Measurements from ENCODE around the gene AGAP2.

The AGAP2 gene

DNA sequence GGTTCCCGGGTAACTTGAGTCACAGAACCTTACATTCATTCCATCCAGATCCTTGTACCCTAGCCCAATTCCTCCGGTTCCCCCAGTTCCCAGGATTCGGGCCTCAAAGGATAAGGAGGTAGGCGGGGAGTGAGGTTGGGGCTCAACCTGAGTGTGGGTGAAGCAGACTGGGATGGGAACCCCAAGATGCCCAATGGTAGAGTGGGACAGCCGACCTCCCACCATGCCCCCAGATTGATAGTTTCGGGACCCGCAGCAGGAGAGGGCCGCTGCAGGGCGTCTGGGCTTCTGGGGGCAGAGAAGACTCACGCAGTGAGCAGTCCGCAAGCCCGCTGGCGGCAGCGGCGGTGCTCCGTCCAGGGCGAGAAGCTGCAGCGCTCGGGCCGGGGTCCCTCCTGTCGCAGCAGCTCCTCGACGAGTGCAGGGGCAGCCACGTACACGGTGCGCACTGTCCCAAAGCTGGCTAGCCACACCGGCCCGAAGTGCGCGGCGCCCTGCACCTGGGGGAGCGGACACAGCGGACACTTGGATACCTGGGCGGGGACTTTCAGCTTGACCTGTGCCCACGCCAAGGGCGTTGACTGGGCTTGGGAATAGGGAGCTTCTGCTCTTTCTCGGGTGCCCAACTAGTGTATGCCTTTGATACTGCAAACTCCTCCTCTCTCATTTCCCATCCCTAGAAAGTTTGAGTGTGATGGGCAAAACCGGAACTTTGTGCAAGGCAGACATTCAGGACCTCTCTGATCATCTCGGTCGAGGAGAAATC is 27.3 kb upstream of the AGAP2 start:
- H3K36me3 ChIP-seq (ENCODE audit: control insufficient read depth in 2 of 2, insufficient read depth in 1 of 2, low read length in 2 of 2), result peaks cover 0 to 35% of the 10 kb centered on the region in 2 experiments; a peak in 2 of 3 replicates
- H3K4me3 ChIP-seq (ENCODE audit: low read depth, low read length), result peak overlapping the region; percentile 24
- CTCF ChIA-PET, result interaction anchor here (0.5 to 3.8 kb wide), 8 partner anchors 10 to 173 kb away, joined by 3 to 26 read pairs (median 4); partner anchors contain the start of genes MARCHF9 and TSFM
- peaks cover 15% of the 10 kb centered on the region for H3K4me1 ChIP-seq (ENCODE audit: control insufficient read depth, insufficient read depth, low read length)
- POLR2A ChIA-PET, result interaction anchor here (0.7 to 2.5 kb wide), 6 partner anchors 9 to 128 kb away, joined by 3 to 8 read pairs (median 4); partner anchors contain the start of genes CDK4 and TSPAN31
- no peaks in the 10 kb centered on the region for H3K9me3 ChIP-seq (ENCODE audit: control insufficient read depth, insufficient read depth, low read depth, low read length)
- H3K27ac ChIP-seq (ENCODE audit: extremely low read depth, low read depth, low read length), result no peak overlapping the region
- peak; percentile 69 for TF ChIP-seq GLIS1 (tag by site-specific recombination; IDR thresholded peaks at IDR 0.05)
- TF ChIP-seq PRDM1 (tag by site-specific recombination; IDR thresholded peaks at IDR 0.05), result no peak
- no peak for TF ChIP-seq ZNF837 (tag by site-specific recombination; IDR thresholded peaks at IDR 0.05)
- TF ChIP-seq ZNF549 (tag by site-specific recombination; IDR thresholded peaks at IDR 0.05), result no peak
- TF ChIP-seq GLIS2 (tag by site-specific recombination; IDR thresholded peaks at IDR 0.05), result peak; percentile 62
- TF ChIP-seq, protein P1, sequence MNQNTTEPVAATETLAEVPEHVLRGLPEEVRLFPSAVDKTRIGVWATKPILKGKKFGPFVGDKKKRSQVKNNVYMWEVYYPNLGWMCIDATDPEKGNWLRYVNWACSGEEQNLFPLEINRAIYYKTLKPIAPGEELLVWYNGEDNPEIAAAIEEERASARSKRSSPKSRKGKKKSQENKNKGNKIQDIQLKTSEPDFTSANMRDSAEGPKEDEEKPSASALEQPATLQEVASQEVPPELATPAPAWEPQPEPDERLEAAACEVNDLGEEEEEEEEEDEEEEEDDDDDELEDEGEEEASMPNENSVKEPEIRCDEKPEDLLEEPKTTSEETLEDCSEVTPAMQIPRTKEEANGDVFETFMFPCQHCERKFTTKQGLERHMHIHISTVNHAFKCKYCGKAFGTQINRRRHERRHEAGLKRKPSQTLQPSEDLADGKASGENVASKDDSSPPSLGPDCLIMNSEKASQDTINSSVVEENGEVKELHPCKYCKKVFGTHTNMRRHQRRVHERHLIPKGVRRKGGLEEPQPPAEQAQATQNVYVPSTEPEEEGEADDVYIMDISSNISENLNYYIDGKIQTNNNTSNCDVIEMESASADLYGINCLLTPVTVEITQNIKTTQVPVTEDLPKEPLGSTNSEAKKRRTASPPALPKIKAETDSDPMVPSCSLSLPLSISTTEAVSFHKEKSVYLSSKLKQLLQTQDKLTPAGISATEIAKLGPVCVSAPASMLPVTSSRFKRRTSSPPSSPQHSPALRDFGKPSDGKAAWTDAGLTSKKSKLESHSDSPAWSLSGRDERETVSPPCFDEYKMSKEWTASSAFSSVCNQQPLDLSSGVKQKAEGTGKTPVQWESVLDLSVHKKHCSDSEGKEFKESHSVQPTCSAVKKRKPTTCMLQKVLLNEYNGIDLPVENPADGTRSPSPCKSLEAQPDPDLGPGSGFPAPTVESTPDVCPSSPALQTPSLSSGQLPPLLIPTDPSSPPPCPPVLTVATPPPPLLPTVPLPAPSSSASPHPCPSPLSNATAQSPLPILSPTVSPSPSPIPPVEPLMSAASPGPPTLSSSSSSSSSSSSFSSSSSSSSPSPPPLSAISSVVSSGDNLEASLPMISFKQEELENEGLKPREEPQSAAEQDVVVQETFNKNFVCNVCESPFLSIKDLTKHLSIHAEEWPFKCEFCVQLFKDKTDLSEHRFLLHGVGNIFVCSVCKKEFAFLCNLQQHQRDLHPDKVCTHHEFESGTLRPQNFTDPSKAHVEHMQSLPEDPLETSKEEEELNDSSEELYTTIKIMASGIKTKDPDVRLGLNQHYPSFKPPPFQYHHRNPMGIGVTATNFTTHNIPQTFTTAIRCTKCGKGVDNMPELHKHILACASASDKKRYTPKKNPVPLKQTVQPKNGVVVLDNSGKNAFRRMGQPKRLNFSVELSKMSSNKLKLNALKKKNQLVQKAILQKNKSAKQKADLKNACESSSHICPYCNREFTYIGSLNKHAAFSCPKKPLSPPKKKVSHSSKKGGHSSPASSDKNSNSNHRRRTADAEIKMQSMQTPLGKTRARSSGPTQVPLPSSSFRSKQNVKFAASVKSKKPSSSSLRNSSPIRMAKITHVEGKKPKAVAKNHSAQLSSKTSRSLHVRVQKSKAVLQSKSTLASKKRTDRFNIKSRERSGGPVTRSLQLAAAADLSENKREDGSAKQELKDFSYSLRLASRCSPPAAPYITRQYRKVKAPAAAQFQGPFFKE (tag by site-specific recombination; IDR thresholded peaks at IDR 0.05; ENCODE audit: borderline replicate concordance), result 0 out of 2 replicates have a peak, but pooled peaks have one; percentile 29
- no peak for TF ChIP-seq GLI2 (tag by site-specific recombination; IDR thresholded peaks at IDR 0.05; ENCODE audit: borderline replicate concordance, low read depth)
- TF ChIP-seq, protein P2, sequence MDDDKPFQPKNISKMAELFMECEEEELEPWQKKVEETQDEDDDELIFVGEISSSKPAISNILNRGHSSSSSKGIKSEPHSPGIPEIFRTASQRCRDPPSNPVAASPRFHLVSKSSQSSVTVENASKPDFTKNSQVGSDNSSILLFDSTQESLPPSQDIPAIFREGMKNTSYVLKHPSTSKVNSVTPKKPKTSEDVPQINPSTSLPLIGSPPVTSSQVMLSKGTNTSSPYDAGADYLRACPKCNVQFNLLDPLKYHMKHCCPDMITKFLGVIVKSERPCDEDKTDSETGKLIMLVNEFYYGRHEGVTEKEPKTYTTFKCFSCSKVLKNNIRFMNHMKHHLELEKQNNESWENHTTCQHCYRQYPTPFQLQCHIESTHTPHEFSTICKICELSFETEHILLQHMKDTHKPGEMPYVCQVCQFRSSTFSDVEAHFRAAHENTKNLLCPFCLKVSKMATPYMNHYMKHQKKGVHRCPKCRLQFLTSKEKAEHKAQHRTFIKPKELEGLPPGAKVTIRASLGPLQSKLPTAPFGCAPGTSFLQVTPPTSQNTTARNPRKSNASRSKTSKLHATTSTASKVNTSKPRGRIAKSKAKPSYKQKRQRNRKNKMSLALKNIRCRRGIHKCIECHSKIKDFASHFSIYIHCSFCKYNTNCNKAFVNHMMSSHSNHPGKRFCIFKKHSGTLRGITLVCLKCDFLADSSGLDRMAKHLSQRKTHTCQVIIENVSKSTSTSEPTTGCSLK (tag by site-specific recombination; IDR thresholded peaks at IDR 0.05), result no peak
- TF ChIP-seq ZBTB7A (tag by site-specific recombination; IDR thresholded peaks at IDR 0.05; ENCODE audit: low read depth), result no peak
- peak; percentile 60 for TF ChIP-seq ZIC2 (tag by site-specific recombination; IDR thresholded peaks at IDR 0.05)
- no peak for TF ChIP-seq REPIN1 (tag by site-specific recombination; IDR thresholded peaks at IDR 0.05; ENCODE audit: low read depth)
- TF ChIP-seq, protein P3, sequence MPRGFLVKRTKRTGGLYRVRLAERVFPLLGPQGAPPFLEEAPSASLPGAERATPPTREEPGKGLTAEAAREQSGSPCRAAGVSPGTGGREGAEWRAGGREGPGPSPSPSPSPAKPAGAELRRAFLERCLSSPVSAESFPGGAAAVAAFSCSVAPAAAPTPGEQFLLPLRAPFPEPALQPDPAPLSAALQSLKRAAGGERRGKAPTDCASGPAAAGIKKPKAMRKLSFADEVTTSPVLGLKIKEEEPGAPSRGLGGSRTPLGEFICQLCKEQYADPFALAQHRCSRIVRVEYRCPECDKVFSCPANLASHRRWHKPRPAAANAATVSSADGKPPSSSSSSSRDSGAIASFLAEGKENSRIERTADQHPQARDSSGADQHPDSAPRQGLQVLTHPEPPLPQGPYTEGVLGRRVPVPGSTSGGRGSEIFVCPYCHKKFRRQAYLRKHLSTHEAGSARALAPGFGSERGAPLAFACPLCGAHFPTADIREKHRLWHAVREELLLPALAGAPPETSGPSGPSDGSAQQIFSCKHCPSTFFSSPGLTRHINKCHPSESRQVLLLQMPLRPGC (tag by site-specific recombination; IDR thresholded peaks at IDR 0.05), result no peak
